ENCODE results near the gene KCTD18. TPM values are rescaled to one million over a fixed set of nuclear protein-coding genes. Genes with fewer than 3 reads are reported as not detected.

The KCTD18 gene
- total RNA-seq, 1 donor from 2014 or later, result 13.0 TPM

DNA sequence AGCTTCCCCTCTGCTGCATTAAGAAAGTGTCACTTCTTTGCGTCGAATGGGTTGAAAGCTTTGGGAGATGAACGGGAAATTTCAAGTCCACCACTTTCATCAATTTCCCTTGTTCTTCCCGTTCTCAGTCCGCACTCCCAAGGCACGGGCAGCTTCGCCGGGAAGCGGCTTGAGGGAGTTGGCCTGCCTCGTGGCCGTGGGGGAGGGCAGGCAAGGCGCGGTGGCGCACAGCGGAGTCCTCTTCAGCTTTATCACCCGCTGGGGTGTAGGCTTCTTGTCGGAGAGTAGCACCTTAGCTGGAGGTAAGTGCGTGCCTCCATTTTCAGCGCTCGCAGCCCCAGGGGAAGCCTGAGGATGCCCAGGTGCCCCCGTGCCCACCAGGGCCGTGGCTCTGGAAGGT lies 19.9 kb downstream of the KCTD18 start:
- intact Hi-C loops (cut with DNase I), result no loop called here
- no peak for DNase-seq (ENCODE audit: low spot score)
- ATAC-seq, result no peak

GRCh38 chr2:200488169-200488568 lies 21.7 kb downstream of the KCTD18 start:
- DNase-seq (ENCODE audit: low spot score) (no peak), ATAC-seq (no peak)
- intact Hi-C loops (cut with DNase I), result no loop called here

GRCh38 chr2:200486529-200486928 lies 23.3 kb downstream of the KCTD18 start:
- intact Hi-C loops (cut with DNase I), result no loop called here
- DNase-seq (ENCODE audit: low spot score) (no peak), ATAC-seq (no peak)

GRCh38 chr2:200484934-200485333 lies 24.9 kb downstream of the KCTD18 start:
- ATAC-seq (no peak), DNase-seq (ENCODE audit: low spot score) (no peak)
- intact Hi-C loops (cut with DNase I), result loop anchor here (5.0 kb wide), 1 partner anchor 503 kb away; no protein-coding TSS in a partner anchor

GRCh38 chr2:200483729-200484198 lies 26.1 kb downstream of the KCTD18 start:
- DNase-seq (ENCODE audit: low spot score) (no peak), ATAC-seq (no peak)
- intact Hi-C loops (cut with DNase I), result loop anchor here (5.0 kb wide), 1 partner anchor 501 kb away; no protein-coding TSS in a partner anchor

DNA sequence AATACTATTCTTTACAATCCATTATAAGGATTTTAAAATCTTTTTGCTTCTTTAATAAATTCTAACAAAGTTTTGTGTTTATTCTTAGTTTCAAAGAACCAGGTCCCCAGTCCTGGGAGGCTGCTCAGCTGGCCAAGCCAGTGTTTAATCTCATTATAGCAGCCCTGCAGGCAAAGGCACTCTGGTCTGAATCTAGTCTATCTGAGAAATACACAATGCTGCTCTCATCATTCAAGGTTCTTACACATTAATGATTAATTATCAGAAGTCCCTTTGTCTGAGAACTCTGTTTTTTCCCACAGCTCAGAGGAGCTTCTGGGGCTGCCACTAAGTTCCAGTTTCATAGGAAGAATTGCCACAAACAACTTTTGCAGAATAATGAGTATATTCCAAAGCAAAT lies 27.7 kb downstream of the KCTD18 start:
- DNase-seq (ENCODE audit: low spot score) (no peak), ATAC-seq (no peak)
- intact Hi-C loops (cut with DNase I), result loop anchor here (5.0 kb wide), 1 partner anchor 500 kb away; no protein-coding TSS in a partner anchor

DNA sequence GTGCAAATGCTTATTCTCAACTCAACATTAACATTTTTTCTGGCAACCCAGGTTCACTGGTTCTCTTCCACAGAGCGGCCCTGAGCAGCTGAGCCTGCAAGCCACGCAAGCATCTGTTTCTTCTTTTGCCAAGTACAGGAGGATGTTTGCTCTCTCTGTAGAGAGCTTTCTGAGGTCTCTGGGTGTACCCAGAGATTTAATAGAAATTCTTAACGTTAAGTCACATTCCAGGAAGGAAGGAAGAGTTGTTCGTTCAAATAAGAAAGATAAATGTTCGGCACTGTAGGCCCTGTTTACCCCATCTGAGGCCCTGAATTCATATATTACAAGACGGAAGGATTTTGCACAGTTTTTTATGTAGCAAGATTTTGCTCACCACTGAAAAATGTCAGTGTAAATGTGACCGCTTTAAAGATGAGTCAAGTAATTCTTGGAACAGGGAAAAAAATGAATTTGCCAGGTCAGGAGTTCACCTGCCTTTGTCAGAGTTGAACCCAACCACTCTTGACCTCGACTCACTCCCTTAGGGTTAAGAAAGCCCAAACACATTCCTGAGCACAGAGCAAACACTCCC lies 30.1 kb downstream of the KCTD18 start:
- no peak for DNase-seq (ENCODE audit: low spot score)
- peak; percentile 80 for ATAC-seq
- intact Hi-C loops (cut with DNase I), result loop anchor here (5.0 kb wide), 1 partner anchor 497 kb away; no protein-coding TSS in a partner anchor

- ATAC-seq, result peak; percentile 92
- intact Hi-C loops (cut with DNase I), result no loop called here
Observed at GRCh38 chr2:200477667-200478131, 32.2 kb downstream of the KCTD18 start.

GRCh38 chr2:200476836-200477235 lies 33.0 kb downstream of the KCTD18 start:
- no peak for DNase-seq (ENCODE audit: low spot score)
- ATAC-seq, result no peak
- intact Hi-C loops (cut with DNase I), result no loop called here

More at GRCh38 chr2:200477667-200478131, 32.2 kb downstream of the KCTD18 start:
- DNase-seq (ENCODE audit: low spot score), result peak; percentile 80

- ATAC-seq (no peak), DNase-seq (ENCODE audit: low spot score) (no peak)
- intact Hi-C loops (cut with DNase I), result no loop called here
Observed at GRCh38 chr2:200475795-200476194, 34.1 kb downstream of the KCTD18 start.

- no peak for ATAC-seq
- no peak for DNase-seq (ENCODE audit: low spot score)
- intact Hi-C loops (cut with DNase I), result no loop called here
Observed at GRCh38 chr2:200472853-200473464, 36.9 kb downstream of the KCTD18 start.

GRCh38 chr2:200471928-200472645 lies 37.8 kb downstream of the KCTD18 start:
- intact Hi-C loops (cut with DNase I), result no loop called here
- DNase-seq (ENCODE audit: low spot score), result no peak
- no peak for ATAC-seq

GRCh38 chr2:200471324-200471848 lies 38.5 kb downstream of the KCTD18 start:
- DNase-seq (ENCODE audit: low spot score), result no peak
- no peak for ATAC-seq
- intact Hi-C loops (cut with DNase I), result no loop called here

DNA sequence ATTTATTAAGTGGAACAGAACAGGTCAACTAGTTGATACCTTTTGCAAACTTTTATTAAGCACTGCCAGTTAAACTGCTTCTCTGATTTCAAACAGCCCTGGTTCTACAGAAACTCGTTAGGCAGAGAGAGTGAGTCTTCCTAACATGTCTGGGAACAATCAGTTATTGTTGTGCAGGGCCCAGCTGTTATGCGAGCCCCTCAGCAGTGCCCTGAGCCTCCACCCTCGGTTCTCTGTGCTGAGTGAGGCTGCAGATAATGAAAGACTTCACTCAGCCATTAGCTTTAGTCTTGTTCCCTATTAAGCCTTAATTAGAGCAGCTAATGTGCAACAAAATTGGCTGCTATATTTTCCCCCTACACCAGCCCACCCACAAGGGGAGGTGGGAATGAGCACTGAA lies 39.6 kb downstream of the KCTD18 start:
- DNase-seq (ENCODE audit: low spot score), result no peak
- ATAC-seq, result peak; percentile 63
- intact Hi-C loops (cut with DNase I), result no loop called here

DNA sequence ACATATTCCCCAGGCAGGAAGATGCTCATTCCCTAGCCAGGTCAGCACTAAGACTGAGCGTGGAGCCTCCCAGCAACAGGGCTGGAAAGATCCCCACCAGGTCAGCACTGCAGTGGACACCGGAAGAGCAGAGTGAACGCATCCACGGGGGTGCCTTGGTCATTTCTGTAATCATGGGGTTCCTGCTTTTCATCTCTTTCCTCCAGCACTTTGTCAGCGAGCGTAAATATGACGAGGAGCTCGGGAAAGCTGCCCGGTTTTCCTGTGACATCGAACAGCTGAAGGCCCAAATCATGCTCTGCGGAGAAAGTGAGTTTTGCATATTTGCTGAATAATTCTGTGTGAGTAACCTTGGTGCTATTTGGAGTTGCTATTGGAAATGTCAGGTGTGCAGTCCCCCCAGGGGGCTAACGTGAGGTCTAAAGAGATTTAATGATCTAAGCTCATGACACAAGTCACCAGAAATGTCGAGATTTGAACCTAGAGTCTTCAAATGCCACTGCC lies 40.1 kb downstream of the KCTD18 start:
- peak; percentile 74 for DNase-seq (ENCODE audit: low spot score)
- peak; percentile 65 for ATAC-seq
- intact Hi-C loops (cut with DNase I), result no loop called here

DNA sequence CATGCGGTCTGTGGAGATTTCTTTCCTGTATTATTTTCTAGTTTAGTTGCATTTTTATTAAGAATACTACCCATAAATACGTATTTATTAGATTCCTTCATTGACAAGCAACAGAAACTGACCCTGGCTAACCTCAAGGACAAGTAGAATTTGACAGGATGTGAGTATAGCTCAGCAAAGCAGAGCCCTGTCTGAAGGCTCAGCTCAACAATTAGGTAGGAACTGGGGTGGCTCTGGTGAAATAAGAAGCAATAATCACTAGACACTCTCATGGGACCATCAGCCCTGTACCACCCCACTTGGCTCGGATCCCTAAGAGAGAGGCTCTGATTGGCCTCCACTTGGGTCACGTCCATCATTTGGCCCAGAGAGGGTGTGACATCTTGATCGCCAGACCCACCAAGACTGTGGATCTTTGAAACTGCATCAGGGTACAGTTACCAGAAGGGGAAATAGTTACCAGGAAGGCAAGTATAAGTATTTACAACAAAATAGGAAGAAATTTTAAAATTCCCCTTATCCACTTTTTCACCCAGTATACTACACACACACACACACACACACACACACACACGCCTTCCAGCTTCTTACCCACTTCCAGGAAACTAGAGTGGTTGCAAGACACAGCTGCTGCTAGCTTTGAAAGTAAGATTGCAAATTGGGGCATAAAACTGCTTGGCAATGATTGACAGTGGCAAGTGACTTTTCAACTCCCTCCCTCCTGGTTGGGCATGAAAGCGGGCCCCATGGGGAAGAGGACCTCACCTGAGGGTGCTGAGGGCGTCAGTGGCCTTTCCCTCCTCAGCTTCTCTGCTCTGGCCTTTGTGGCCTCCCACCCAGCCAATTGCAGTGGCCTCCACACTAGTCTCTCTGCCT lies 41.8 kb downstream of the KCTD18 start:
- intact Hi-C loops (cut with DNase I), result no loop called here
- ATAC-seq (no peak), DNase-seq (ENCODE audit: low spot score) (no peak)

DNA sequence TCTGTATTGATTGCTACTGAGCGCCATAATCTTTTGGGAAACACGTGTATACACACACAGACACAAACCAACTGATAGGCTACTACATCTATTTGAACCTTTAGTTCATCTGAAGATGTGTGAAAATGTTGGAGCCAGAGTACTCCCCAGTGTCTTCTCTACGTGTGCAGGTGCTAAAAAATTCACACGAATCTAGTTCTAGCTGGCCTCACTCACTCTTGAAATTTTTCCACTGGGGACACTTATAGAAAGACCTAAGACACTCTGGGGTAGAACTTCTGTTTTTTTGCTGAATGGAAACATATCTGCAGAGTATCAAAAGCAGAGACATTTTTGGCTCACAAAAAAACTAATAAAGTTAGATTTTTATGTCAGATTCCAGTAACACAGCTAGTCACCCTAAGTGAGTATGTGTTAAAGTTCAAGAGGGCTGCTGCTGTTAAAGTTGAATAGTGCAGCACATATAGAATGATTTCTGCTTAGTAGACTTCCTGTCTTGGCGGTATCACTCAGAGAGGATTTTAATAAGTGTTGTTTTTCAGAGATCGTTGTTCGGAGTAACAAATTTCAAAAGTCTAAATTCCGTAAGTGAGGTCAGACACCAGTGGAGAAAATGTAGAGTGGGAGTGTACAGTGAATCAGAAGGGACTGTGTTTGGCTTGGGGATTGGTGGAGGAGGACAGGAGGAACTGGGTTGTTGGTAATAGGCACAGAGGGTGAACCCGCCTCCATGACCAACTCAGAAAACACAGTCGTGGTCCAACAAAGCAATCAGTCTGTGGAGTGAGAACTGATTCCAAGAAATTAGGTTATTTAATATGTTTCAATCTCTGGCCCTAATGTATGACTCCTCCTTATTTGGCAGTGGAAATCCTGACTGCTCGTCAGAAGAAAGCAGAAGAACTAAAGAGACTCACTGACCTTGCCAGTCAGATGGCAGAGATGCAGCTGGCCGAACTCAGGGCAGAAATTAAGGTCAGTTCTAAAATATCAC lies 43.1 kb downstream of the KCTD18 start:
- intact Hi-C loops (cut with DNase I), result no loop called here
- DNase-seq (ENCODE audit: low spot score), result no peak
- peak; percentile 86 for ATAC-seq

Data from sciatic nerve (tissue), 2 donors.